Left lung (tissue), 10 donors: ENCODE data around the gene LAMB3. TPM values are rescaled to one million over a fixed set of nuclear protein-coding genes. Genes with fewer than 3 reads are reported as not detected.

Experiments used
- ATAC-seq: fragments of 200-7000 bp; cut with Tn5 transposase; one replicate; pipeline ENCODE4 v1.9.1; 2020; ENCODE audit warnings: moderate library complexity
- DNase-seq, 4 donors: peaks; one replicate each; pipeline ENCODE4 v3.0.0-alpha.2; 2013 to 2020
- H3K27ac ChIP-seq, 2 donors: fragments of 200-600 bp; sonication (generic) in 1 of 2; one replicate each; pipeline versions ENCODE4 v1.5.0 to v1.8.0; 2020 to 2021
- H3K27me3 ChIP-seq, 2 donors: fragments of 200-600 bp; sonication (generic) in 1 of 2; one replicate each; pipeline versions ENCODE4 v1.5.0 to v1.8.0; 2020 to 2021
- H3K36me3 ChIP-seq, 2 donors: fragments of 200-600 bp; sonication (generic) in 1 of 2; one replicate each; pipeline versions ENCODE4 v1.5.0 to v1.8.0; 2020 to 2021
- H3K4me1 ChIP-seq, 2 donors: fragments of 200-600 bp; one replicate each; pipeline ENCODE4 v1.8.0; 2021
- H3K4me3 ChIP-seq, 2 donors: fragments of 200-600 bp; sonication (generic) in 1 of 2; one replicate each; pipeline versions ENCODE4 v1.5.0 to v1.8.0; 2020 to 2021; ENCODE audit warnings: mild to moderate bottlenecking in 1 of 2
- H3K9me3 ChIP-seq, 2 donors: fragments of 200-600 bp; sonication (generic) in 1 of 2; one replicate each; pipeline versions ENCODE4 v1.5.0 to v1.8.0; 2020 to 2021
- intact Hi-C, 2 donors: fragments of 100-400 bp; cut with DNase I; formaldehyde crosslinking; loops; one replicate each; pipeline versions ENCODE4 v1.11.2 to v1.14.2; 2022
- polyA plus RNA-seq, 6 donors: library from polyadenylated mRNA; unstranded; fragments of 120-200 nt; gene quantifications; one replicate each; pipeline ENCODE4 v1.2.1, GENCODE V29; 2013; ENCODE audit not compliant: insufficient read length in 6 of 6
- total RNA-seq, 2 donors: library from RNA; stranded (reverse); fragmentation: NEBNext Ultra II Directional; extraction: Animal tissue kit (Norgen Biotek cat#: 25700); gene quantifications; one replicate each; pipeline ENCODE4 v1.2.1, GENCODE V29; 2021
- TF ChIP-seq, protein P1 (sequence below), 2 donors: fragments of 200-600 bp; sonication (generic) in 1 of 2; IDR thresholded peaks; one replicate each; pipeline versions ENCODE4 v1.5.0 to v1.8.0; 2021; ENCODE audit warnings: antibody characterized with exemption in 2 of 2
- donor health status: DM: no; HTN: yes; CAD: no.
- donor health status: DM: no; HTN: no; CAD: no.

LAMB3 gene
- total and polyA plus RNA-seq, 8 donors = 54.1 to 126 (median 69.9) TPM

DNA sequence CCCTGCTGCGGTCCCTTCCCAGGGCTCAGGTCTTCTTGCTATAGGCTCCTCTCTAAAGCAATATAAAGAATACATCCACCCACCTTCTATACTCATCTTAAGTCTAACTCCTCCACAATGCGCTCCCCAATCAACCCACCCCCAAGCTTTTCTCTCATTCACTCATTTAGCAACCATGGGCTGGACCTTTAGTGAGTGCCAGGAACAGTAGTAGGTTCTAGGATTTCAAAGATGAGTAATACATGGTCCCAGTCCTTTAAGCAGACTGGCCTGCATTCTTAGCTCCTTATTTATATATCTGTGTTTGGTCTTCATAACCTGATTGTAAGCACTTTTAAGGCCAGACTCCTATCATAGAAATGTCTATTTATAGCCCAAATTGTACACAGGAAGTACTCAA is 62.8 kb downstream of the LAMB3 start:
- no peak for ATAC-seq
- intact Hi-C loops = no loop called here
- H3K4me1 ChIP-seq = peaks cover 0 to 3% of the 10 kb centered on the region in 2 donors

DNA sequence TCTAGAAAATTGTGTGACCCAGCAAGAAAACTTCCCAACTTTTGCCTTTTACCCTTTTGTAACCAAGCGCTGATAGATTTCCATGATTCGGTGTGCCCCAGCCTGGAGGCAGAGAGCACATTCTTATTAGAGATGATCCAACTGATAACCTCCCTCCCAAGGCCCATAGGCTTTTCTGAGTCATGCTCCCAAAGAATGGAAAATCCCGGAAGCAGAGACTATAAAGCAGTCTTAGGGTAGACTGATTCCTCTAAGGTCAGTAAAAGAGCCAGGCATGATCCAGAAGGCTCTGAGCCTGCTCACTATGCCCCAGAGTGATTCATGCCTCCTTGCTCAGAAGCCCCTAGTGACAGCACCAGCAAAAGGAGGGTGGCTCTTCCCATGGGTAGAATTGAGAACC is 64.4 kb downstream of the LAMB3 start:
- DNase-seq (no peak), ATAC-seq (no peak)
- intact Hi-C loops = no loop called here
- TF ChIP-seq, protein P1, sequence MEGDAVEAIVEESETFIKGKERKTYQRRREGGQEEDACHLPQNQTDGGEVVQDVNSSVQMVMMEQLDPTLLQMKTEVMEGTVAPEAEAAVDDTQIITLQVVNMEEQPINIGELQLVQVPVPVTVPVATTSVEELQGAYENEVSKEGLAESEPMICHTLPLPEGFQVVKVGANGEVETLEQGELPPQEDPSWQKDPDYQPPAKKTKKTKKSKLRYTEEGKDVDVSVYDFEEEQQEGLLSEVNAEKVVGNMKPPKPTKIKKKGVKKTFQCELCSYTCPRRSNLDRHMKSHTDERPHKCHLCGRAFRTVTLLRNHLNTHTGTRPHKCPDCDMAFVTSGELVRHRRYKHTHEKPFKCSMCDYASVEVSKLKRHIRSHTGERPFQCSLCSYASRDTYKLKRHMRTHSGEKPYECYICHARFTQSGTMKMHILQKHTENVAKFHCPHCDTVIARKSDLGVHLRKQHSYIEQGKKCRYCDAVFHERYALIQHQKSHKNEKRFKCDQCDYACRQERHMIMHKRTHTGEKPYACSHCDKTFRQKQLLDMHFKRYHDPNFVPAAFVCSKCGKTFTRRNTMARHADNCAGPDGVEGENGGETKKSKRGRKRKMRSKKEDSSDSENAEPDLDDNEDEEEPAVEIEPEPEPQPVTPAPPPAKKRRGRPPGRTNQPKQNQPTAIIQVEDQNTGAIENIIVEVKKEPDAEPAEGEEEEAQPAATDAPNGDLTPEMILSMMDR (IDR thresholded peaks at IDR 0.05) = no peak
- Histone ChIP-seq H3K4me3 (no peak overlapping the region), H3K27ac (no peak overlapping the region), H3K9me3 (no peaks in the 10 kb centered on the region), H3K27me3 (peaks cover 11 to 64% of the 10 kb centered on the region in 2 donors), H3K36me3 (no peaks in the 10 kb centered on the region), H3K4me1 (peaks cover 0 to 3% of the 10 kb centered on the region in 2 donors)

More for the DNA sequence above, 62.8 kb downstream of the LAMB3 start:
- H3K4me3 ChIP-seq = no peak overlapping the region
- no peaks in the 10 kb centered on the region for H3K9me3 ChIP-seq
- H3K27me3 ChIP-seq = peaks cover 3 to 47% of the 10 kb centered on the region in 2 donors
- TF ChIP-seq, protein P1 (IDR thresholded peaks at IDR 0.05) = no peak
- DNase-seq = no peak
- H3K27ac ChIP-seq = no peak overlapping the region
- H3K36me3 ChIP-seq = no peaks in the 10 kb centered on the region

DNA sequence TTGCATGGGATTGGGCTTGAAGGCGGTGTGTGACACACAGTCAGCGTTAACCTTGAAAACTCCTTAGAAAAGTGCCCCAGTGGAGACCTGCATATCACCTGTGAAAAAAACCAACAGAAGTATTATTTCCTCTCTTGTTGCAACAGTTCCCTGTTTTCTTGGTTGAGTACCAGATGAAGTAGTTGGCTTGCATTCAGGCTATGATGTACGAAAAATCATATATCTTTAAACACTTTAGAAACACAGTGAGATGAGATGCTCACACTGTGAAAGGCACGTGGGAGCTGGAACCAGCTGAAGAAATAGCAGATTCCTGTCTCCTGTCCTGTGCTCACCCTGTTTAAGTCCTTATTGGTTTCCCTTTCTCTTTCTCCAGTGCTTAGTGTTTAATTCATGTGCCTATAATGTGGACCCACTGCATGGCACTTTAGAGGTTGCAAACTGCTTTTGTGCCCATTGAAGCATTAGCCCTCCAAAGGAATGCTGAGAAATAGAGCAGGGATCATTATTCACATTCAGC is 65.9 kb downstream of the LAMB3 start:
- intact Hi-C loops = no loop called here
- peaks cover 0 to 3% of the 10 kb centered on the region in 2 donors for H3K4me1 ChIP-seq
- no peaks in the 10 kb centered on the region for H3K36me3 ChIP-seq
- no peak overlapping the region for H3K4me3 ChIP-seq
- ATAC-seq = no peak
- DNase-seq = peak in 1 of 4 donors; percentile 24
- H3K9me3 ChIP-seq = no peaks in the 10 kb centered on the region
- TF ChIP-seq, protein P1 (IDR thresholded peaks at IDR 0.05) = no peak
- H3K27me3 ChIP-seq = peaks cover 14 to 78% of the 10 kb centered on the region in 2 donors
- no peak overlapping the region for H3K27ac ChIP-seq

DNA sequence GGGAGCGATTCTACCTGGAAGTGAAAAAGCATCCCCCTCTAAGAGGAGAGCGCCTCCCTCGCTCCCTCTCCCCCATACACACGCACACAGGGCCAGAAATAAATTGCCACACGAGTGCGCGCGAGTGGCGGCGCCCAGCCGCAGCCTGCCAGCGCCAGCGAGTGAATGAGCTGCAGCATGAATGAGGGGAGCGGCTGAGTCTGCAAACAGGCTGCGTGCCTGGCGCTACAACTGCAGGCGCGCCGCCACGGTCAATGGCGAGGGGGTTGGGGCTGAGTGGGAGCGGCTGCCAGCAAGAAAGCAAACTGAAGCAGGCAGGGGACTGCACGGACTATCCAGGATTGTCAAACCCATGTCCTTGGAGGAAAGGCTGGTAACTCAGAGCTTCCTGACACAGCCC is 66.6 kb downstream of the LAMB3 start:
- no peaks in the 10 kb centered on the region for H3K36me3 ChIP-seq
- TF ChIP-seq, protein P1 (IDR thresholded peaks at IDR 0.05) = no peak
- no peaks in the 10 kb centered on the region for H3K9me3 ChIP-seq
- no peak overlapping the region for H3K27ac ChIP-seq
- peak; percentile 53 to 85 (median 77) for DNase-seq
- H3K4me1 ChIP-seq = peaks cover 0 to 3% of the 10 kb centered on the region in 2 donors
- intact Hi-C loops = no loop called here
- no peak overlapping the region for H3K4me3 ChIP-seq
- H3K27me3 ChIP-seq = peaks cover 14 to 78% of the 10 kb centered on the region in 2 donors
- ATAC-seq = peak; percentile 88

DNA sequence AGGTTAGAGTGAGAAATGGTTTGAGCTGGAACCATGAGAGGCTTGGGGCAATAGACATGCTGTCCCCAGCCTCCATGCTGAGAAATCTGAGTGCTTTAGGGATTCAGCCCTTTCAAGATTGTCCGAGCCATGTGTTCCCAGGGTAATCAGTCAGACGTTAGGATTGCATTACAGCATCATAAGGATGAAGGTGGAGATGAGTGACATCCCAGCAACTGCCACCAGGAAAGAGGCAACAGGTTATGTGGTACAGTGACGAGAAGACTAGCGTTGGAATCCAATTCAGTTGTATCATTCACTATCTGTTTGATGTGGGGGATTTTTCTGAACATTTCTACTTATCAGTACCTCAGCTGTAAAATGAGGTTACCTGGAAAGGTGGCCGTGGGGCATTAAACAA is 67.0 kb downstream of the LAMB3 start:
- no peak for ATAC-seq
- Histone ChIP-seq H3K36me3 (no peaks in the 10 kb centered on the region), H3K4me3 (no peak overlapping the region), H3K9me3 (no peaks in the 10 kb centered on the region), H3K4me1 (peaks cover 0 to 3% of the 10 kb centered on the region in 2 donors), H3K27ac (no peak overlapping the region), H3K27me3 (peaks cover 14 to 76% of the 10 kb centered on the region in 2 donors)
- DNase-seq = no peak
- intact Hi-C loops = no loop called here
- TF ChIP-seq, protein P1 (IDR thresholded peaks at IDR 0.05) = no peak
